PFSK-1 (cell line): ENCODE results near the gene SORL1.

Source experiments
- FOXP2 ChIP-seq: optimal IDR thresholded peaks from 2 replicates; pipeline ENCODE3; 2011; ENCODE audit warnings: borderline replicate concordance, control low read depth, inconsistent platforms; ENCODE audit not compliant: insufficient read depth; ENCODE audit errors: extremely low read length, extremely low read depth
- POLR2AphosphoS5 ChIP-seq: IDR thresholded peaks from 2 replicates; pipeline ENCODE4 v1.6.1; 2012; ENCODE audit warnings: low read depth, mild to moderate bottlenecking, control low read depth, low read length, moderate library complexity
- REST ChIP-seq, 2 experiments: IDR thresholded peaks; 2 replicates each; pipeline versions ENCODE4 v1.6.1 to v1.8.0; 2011 to 2012; ENCODE audit warnings: low read depth in 2 of 2, low read length in 2 of 2, control low read depth in 1 of 2, inconsistent platforms in 1 of 2, mild to moderate bottlenecking in 1 of 2, moderate library complexity in 1 of 2; ENCODE audit not compliant: insufficient read depth in 1 of 2
- SIN3A ChIP-seq: IDR thresholded peaks from 2 replicates; pipeline ENCODE4 v1.6.1; 2012; ENCODE audit warnings: mild to moderate bottlenecking, low read length, moderate library complexity, borderline replicate concordance; ENCODE audit not compliant: insufficient read depth
- TAF1 ChIP-seq: IDR thresholded peaks from 2 replicates; pipeline ENCODE4 v1.6.1; 2012; ENCODE audit warnings: low read length, control low read depth, borderline replicate concordance; ENCODE audit not compliant: insufficient read depth

Gene SORL1

GRCh38 chr11:121603316-121603715 lies 151.2 kb downstream of the SORL1 start:
- TF ChIP-seq TAF1, result no peak
- TF ChIP-seq SIN3A, result no peak
- TF ChIP-seq REST (IDR thresholded peaks at IDR 0.05; ENCODE audit: insufficient read depth in 1 of 2, low read depth in 2 of 2, low read length in 2 of 2), result no peak
- TF ChIP-seq POLR2AphosphoS5, result no peak
- TF ChIP-seq FOXP2, result no peak

GRCh38 chr11:121604152-121604551 lies 152.0 kb downstream of the SORL1 start:
- TF ChIP-seq POLR2AphosphoS5, result no peak
- no peak for TF ChIP-seq FOXP2
- TF ChIP-seq TAF1, result no peak
- no peak for TF ChIP-seq REST (IDR thresholded peaks at IDR 0.05; ENCODE audit: insufficient read depth in 1 of 2, low read depth in 2 of 2, low read length in 2 of 2)
- no peak for TF ChIP-seq SIN3A

- TF ChIP-seq TAF1 (no peak), POLR2AphosphoS5 (no peak), SIN3A (no peak), FOXP2 (no peak), REST (IDR thresholded peaks at IDR 0.05; ENCODE audit: insufficient read depth in 1 of 2, low read depth in 2 of 2, low read length in 2 of 2) (no peak)
Measured at GRCh38 chr11:121606354-121606753, 154.2 kb downstream of the SORL1 start.

- no peak for TF ChIP-seq FOXP2
Measured at GRCh38 chr11:121607341-121607740, 155.2 kb downstream of the SORL1 start.

- TF ChIP-seq TAF1, result no peak
- no peak for TF ChIP-seq FOXP2
- no peak for TF ChIP-seq POLR2AphosphoS5
- TF ChIP-seq REST (IDR thresholded peaks at IDR 0.05; ENCODE audit: insufficient read depth in 1 of 2, low read depth in 2 of 2, low read length in 2 of 2), result no peak
- TF ChIP-seq SIN3A, result no peak
Measured at GRCh38 chr11:121608545-121609098, 156.5 kb downstream of the SORL1 start.
